ENCODE measurements around the gene TEDC1.

The TEDC1 gene

DNA sequence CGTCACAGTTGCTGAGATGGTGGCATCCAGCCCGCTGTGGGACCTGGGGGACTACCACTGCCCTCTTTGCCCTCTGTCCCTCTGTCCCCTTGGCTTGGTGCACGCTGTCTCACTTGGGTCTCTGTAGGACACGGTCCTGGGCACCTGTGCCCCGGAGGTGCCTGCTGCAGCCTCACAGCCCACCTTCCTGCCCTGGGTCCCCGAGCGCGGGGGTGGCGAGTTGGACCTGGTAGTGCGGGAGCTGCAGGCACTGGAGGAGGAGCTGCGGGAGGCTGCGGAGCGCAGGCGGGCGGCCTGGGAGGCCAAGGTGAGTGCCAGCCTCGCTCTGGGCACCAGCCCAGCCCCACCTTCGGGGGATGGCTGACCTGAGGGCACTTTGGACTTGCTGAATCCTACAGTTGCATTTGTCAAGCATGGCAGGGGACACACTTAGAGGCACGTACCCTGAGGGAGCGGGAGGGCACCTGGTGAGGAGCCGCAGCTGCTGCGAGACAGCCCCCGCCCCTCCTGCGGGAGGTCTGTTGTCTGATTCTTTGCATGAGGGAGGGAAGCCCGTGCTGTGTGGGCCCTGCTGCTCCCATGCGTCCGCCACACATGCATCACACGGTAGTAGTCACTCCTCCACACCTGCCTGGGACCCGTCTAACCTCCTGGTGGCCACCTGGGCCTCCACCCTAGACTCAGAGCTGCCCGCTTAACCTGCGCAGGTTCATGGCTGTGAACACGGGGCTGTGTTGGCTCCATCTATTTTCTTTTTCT is 6.8 kb downstream of the TEDC1 start:
- no peak for DNase-seq

DNA sequence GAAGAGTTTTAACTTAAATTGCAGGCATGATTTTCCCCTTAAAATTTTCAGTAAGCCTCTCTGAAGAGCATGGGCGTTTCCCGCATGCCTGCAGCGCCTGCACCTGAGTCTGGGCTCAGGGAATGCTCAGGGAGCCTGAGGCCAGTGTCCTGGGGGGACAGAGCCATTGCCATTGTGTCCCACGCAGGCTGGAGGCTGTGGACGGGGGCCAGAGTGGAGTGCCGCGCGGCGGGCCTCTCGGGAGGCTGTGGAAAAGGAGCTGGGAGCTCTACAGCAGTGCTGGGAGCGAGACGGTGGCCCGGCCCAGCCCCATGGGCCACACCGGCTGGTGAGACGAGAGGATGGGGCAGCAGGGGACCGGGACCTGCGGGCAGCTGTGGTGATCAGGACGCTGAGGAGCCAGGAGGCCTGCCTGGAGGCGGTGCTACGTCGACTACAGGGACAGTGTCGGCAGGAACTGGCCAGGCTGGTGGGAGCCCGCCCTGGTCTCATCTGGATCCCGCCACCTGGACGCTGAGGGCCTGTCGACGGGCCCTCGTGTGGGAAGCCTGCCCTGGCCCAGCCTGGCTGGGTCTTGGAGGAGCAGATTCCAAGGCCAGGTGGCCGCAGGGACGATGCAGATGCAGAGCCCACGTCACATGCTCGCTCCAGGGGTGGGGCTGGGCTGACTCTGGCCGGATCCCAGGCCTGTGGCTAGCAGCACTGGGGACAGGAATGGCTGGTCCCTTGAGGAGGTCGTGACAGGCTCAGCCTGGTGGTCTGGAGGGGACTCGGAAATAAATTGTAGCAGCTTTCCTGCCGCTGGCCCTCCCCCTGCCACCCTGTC is 7.6 kb downstream of the TEDC1 start:
- no peak for DNase-seq

DNA sequence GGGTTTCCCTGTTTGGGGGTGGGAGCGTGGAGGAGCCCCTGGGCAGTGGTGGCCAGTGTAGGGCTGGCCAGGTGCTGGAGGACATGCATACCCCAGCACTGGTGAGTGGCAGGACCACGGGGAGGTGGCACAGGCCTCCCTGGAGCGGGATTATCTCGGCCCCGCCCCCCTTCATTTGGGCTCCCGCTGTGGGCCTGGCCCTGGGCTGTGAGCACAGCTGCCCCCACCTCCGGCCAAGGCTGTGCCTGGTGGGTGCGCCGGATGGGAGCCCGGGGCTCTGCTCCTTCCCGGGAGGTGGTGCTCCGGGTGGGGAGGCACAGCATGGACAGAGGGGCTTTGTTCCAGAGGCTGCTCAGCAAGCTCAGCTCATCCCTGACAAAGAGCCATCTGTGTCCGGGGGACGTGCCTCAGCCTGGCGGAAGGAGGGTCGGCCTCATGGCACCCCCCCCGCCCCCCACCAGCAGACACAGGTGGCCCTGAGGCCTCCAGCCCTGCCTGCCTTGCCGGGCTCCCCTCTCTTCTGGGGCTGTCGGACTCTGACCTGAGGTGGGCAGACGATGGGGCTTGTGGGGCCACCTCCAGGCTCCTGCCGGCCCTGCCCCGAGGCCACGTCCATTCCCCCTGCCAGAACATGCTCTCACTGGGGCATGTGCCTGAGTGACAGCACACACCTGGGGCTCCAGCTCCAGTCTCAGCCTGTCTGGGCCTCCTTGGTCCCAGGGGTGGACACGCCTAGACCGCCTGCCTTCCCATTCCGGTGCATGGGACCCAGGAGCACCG is 8.4 kb downstream of the TEDC1 start:
- no peak for DNase-seq

DNA sequence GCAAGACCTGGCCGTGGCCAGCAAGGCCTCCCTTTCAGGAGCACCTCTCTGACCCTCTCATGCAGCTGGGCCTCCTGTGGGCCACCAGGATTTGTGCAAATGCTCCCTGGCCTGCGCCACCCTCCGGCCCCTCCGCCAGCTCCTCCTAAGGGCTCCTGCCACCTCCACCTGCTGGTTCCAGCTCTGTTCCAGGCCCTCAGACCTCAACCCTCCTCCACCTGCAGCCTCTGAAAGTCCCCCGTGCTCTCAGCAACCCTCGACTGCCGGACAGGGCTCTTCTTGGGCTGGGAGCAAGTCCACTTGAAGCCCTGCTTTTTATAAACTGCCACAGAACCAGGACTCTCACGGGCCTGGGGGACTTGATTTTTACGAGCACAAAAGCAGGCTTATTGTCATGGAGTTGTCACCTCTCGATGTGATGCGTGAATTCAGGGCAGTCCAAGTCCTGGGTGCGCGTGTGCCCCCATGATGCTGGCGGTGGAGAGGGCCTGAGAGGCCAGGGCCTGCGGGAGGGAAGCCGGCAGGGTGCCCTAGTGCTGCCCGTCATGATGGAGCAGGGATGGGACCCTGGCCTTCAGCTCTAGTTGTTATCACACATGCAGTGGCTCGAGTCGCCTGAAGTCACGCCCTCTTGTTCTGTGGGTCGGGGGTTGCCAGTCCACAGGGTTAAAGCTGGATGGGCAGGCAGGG is 9.1 kb downstream of the TEDC1 start:
- no peak for DNase-seq

DNA sequence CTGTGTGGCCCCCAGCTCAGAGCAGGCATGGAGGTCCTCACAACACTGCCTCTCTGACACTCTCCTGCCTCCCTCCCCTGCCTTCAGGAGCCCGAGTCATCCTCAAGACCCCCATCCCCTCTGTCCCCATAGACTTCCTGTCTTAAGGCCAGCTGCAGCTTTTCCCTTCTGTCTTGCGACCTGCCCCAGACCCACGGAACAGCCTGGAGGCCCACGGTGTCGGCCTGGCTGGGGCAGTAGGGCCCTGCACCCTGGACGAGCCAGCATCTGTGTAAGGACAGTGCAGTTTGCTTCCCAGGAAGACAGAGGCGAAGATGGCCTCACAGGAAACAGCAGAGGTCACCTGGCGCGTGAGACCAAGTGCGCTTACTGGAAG is 9.7 kb downstream of the TEDC1 start:
- DNase-seq: no peak

DNA sequence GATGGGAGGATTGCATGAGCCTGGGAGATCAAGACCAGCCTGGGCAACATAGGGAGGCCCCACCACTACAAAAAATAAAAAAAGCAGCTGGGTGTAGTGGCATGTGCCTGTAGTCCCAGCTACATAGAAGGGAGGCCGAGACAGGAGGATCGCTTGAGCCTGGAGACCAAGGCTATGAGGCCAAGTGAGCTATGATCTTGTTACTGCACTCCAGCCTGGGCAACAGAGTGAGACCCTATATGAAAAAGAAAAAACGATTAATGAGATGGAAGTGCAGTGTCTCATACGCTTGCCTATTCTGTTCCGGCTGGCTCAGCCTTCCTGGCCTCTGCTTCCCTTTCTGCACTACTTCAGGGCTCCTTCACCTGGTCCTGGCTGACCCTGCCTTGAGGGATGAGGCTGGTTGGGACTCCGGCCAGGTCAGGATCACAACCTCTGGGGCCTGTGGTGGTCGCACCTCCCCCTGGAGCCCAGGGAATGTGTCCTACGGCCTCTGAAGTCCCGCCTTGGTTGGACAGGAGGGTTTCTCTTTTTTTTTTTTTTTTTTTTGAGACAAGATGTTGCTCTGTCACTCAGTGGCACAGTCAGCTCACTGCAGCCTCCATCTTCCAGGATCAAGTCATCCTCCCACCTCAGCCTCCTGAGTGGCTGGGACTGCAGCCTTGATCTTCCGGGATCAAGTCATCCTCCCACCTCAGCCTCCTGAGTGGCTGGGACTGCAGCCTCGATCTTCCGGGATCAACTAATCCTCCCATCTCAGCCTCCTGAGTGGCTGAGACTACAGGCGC is 10.7 kb downstream of the TEDC1 start:
- no peak for DNase-seq

DNA sequence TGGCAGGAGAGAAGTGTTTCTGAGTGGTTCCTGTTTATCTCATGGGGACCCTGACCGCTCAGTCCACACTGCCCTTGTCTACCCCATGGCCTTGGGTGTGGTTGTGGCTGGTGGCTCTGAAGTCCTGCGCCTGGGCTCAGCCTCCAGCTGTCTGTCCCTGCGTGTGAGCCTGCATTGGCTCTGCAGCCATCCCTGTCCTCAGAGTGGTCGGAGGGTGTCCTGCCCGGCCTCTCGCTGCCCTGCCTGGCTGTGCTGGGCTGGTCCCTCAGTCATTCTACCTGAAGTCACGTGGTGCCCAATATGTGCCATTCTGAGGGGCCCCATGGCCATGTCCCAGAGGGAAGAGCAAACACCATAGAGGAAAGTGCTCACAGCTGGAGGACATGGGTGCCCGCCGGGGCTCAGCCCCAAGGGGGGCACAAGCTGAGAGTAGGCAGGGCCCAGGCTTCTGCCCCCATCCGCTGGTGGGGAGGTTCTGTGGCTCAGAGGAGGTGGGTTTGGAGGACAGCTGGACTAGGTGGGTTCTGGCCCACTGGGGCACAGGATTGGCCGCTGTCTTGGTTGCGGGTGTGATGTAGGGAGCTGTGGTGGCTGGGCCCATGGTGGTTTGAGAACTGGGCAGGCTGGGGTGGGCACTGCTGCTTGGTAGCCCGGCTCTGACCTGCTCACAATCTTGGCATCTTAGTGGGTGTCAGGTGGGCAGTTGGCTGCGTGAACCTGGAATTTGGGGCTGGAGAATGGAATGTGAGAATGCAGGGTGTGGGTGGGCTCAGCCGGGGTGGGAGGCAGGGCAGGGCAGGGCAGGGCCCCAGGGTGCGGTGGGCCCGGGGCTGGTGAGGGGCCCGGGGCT is 11.6 kb downstream of the TEDC1 start:
- DNase-seq: no peak

DNA sequence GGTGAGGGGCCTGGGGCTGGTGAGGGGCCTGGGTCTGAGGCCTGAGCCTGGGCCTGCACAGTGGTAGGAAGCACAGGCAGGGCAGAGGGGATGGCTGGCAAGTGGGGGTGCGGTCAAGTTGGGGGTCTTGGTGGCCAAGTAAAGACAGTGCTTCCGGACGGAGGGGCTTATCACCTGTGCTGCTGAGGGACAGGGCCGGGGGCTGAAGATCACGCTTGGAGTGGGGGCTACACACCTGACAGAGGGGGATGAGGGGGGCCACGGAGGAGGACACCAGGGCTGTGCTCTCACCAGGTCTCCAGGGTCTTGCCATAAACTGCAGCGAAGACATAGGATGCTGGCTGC is 12.2 kb downstream of the TEDC1 start:
- DNase-seq: no peak

DNA sequence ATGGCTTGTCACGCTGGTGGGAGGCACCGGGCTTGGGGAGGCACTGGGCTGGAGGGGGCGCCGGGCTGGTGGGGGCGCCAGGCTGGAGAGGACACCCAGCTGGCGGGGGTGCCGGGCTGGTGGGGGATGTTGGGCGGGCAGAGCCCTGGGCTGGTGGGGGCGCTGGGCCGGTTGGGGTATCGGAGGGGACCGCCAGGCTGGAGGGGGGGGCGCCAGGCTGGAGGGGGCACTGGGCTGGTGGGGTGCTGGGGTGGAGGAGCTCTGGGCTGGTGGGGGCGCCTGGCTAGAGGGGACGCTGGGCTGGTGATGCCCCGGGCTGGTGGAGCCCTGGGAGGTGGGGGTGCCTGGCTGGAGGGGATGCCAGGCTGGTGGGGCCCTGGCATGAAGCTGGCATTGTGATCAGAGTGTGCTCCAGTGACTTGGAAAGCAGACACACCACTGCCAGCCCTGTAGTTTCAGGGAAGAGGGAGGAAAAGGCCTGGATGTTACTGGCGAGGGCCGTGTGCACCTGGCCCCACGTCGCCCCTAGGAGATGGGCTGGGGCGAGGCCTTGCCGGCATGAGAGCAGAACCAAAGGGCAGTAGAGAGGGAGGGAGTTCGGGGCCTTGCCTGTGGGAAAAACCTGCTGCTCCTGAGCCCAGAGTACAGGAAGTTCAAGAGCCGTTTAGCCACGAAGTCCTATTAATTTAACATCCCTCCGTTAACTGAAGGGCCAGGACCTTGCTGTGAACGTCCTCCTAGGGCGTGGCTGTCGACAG is 13.1 kb downstream of the TEDC1 start:
- no peak for DNase-seq

DNA sequence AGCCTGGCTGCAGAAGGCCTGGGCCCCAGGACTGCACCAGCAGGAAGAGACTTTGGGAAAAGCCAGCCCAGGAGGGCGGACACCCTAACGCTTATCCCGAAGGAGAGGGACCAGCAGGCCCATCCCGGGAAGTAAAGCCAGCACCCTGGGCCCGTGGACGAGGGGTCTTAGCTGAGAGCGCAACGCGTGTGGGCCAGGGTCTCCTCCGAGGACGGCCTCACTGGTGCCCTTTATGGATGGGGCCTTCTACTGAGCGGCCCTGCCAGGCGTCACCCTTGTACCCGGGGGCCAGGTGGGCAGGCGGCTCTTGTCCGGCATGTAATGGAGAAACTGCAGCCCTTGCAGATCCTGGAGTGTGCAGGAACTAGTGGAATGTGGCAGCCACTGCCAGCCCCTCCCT is 14.1 kb downstream of the TEDC1 start:
- DNase-seq: no peak

DNA sequence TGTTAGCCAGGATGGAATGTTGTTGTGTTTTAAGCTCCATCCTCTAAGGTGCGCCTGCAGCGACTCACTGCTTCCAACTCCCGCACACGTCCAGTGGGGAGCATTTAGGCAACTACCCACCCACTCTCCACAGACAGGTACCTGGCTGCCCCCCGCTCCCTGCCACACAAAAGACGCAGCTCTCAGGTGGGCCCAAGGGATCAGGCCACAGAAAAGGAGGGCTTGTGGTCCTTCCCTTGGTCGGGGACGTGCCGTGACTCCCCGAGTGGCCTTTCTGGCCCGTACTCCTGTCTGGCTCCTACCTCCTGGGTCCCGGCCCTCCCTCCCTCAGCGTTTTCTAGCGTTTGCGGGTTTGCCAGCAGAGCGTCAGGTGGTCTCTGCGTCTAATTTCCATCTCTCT is 16.2 kb downstream of the TEDC1 start:
- DNase-seq: no peak

DNA sequence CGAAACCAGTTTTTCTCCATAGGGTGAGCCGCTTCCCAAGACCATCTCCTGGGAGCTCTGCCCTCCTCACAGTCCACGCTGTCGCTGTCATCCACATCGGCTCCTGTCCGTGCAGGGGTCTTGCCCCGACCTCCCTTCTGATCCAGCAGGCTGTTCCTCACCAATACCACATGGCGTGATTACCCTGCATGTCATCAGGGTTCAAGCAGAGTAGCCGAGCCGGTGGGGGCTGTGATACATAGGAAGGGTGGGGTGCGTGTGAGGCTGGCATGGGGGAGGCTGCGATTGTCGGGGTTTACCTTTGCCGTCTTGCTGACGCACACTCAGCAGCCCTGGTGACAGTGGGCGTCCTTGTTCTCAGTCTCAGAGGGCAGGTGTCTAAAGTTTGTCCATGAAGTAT is 17.0 kb downstream of the TEDC1 start:
- DNase-seq: no peak

DNA sequence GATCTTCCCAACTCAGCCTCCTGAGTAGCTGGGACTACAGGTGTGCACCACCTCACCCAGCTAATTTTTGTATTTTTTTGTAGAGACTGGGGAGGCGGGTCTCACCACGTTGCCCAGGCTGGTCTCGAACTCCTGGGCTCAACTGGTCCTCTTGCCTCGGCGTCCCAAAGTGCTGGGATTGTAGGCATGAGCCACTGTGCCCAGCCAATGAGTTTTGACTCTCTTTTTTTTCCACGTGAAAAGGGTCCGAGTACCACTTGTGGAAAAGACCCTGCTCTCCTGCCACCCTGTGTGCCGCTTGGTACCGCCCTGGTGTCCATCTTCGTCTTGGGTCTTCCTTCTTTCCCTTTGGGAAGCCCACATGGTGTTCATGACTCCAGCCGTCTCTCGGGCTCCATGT is 17.6 kb downstream of the TEDC1 start:
- DNase-seq: no peak

DNA sequence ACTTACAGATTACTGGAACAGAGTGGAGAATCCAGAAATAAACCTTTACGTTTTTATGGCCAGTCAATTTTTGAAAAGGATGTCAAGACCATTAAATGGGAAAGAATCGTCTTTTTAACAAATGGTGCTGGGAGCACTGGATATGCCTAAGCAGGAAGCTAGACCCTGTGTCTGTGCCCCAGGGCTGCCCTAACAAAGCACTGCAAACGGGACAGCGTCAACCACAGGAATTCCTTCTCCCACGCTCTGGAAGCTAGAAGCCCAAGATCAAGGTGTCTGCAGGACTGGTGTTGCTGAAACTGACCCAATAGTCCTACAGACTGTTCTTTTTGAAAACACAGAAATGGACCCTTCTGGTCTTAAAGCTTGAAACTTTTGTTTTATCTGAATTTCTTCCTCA is 26.1 kb downstream of the TEDC1 start:
- no peak for DNase-seq

DNA sequence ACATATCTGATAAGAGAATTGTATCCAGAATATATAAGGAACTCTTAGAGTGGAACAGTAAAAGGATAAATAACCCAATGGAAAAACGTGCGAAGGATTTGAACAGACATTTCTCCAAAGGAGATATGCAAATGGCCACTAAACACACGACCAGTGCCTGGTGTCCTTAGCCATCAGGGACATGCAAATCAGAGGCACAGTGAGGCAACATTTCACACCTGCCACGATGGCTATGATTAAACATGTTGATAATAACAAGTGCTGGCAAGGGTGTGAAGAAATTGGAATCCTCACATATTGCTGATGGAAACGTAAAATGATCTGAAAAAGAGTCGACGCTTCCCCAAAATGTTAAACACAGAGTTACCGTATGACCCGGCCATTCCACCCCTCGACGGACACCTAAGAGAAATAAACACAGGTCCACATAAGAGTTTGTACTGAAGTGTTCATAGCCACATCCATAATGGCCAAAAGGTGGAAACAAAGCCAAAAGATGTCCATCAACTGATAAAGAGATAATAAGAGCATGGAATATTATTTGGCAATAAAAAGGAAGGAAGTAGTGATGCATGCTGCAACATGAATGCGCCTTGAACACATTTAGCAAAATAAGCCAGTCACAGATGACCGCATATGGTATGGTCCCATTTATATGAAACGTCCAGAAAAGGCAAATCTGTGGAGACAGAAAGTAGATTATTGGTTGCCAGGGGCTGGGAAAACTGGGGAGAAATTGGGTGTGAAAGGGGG is 29.1 kb downstream of the TEDC1 start:
- no peak for DNase-seq

DNA sequence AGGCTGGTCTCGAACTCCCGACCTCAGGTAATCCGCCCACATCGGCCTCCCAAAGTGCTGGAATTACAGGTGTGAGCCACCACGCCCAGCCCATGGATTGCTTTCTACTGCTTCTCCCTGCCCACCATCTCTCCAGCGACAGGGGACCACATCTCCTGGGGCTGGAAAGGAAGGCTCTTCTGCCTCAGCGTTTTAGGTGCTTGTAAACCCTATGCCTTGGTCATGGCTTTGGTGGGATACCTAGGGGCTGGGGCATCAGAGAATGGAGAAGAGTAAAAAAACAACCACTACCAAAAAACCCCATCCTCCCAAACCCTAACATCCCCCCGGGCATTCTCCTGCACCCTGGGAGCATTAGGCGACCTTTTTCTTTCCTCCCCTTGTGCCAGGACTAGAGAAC is 34.3 kb downstream of the TEDC1 start:
- DNase-seq: no peak

DNA sequence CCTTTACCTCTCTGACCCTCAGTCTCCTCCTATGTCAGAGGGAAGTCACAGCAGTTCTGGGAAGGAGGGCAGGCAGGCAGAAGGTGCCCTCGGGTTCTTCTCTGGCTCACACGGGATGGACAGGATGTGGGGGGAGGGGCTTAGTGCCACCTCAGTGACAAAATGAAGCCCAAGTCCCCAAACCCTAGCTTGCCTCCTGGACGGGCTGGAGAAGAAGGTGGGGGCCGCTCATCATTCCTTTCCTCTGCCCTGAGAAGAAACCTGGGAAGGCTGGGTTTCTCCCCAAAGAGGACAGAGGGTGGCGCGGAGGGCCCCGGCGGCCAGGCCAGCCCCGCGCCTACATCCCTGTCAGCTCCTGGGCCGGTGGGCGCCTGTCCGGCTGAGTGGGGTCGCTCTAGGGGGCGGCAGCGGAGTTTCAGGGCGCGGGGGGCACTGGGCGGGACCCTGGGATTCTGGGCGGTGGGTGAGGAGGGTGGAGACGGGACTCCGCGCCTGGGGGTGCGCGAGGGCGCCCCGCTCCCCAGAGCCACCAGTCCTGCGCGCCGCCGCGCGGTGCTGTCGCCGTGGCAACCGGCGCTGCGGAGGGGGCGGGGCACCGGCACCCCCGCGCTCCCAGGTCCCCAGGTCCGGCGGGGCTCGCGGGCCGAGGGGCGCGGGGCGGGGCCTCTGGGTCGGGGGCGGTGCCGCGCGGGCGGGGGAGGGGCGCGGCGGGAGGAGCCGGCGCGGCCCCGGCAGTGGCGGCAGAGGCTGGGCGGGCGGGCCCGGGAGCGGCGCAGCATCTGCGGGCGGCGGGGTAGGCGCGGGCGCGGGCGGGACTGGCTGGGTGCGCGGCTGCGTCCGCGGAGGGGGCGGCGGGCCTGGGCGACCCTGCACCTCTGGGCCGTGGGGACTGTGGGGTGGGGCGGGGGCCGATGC is 35.1 kb downstream of the TEDC1 start, which contains the start of gene TMEM121:
Gene TMEM121 (plus strand): TSS at position 723 of the 915 bp plus-strand sequence. CDS start 2,252 bp downstream, outside the sequence.
- DNase-seq: no peak

DNA sequence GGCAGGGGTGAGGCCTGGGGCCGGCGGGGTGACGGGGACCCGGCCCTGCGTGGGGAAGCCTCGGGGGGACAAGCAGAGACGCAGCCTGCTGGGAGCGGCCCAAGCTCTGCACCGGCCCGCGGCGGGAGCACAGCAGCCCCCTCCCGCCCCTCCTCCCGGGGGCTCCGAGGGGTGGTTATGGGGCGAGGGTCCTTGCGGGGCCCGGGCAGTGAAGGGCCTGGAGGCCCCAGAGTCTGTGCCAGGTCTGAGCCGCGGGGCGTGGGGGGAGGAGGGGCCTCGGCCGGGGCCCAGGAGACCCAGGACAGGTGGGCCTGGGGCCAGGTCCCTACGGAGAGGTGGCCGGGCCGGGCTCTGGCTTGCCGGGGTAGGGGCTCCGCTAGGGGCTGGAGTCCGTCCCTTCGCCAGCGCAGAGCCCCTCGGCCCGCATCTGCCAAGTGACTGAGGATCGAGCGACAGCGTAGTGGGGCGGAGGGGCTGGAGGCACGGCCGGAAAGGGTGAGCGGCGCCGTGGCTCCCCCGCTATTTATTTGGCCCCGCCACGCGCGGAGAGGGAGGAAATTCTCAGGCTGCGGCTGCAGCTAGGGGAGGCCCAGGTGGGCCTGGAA is 35.8 kb downstream of the TEDC1 start:
- DNase-seq: no peak
